CD14-positive monocyte (primary cell): ENCODE data around the gene MMP15. TPM values are rescaled to one million over a fixed set of nuclear protein-coding genes. Genes with fewer than 3 reads are reported as not detected.

ENCODE experiments used
- DNase-seq, 3 donors: peaks; one replicate each; pipeline ENCODE4 v3.0.0-alpha.2; 2011 to 2022
- H2AFZ ChIP-seq: 2 replicates; pipeline ENCODE4 v1.6.0; 2012; ENCODE audit warnings: mild to moderate bottlenecking, low read depth, low read length, inconsistent platforms; ENCODE audit not compliant: insufficient read depth, poor library complexity, severe bottlenecking
- H3K27ac ChIP-seq, 2 donors: 1 replicate in 1 of 2; 2 replicates in 1 of 2; pipeline ENCODE4 v1.5.1; 2012 to 2013; ENCODE audit warnings: low read length in 2 of 2, control low read depth in 1 of 2, inconsistent platforms in 1 of 2, low read depth in 1 of 2, mild to moderate bottlenecking in 1 of 2
- H3K27me3 ChIP-seq, 2 donors: one replicate each; pipeline versions ENCODE4 v1.6.0 to v1.6.1; 2011 to 2013; ENCODE audit warnings: low read length in 2 of 2; ENCODE audit not compliant: control insufficient read depth in 2 of 2, insufficient read depth in 2 of 2
- H3K36me3 ChIP-seq, 2 donors: replicated peaks in 1 of 2; 1 replicate in 1 of 2; 2 replicates in 1 of 2; pipeline versions ENCODE4 v1.5.1 to v1.6.1; 2012 to 2013; ENCODE audit warnings: low read length in 2 of 2, control low read depth in 1 of 2, inconsistent platforms in 1 of 2, mild to moderate bottlenecking in 1 of 2; ENCODE audit not compliant: insufficient read depth in 2 of 2, control insufficient read depth in 1 of 2
- H3K4me1 ChIP-seq, 2 donors: 1 replicate in 1 of 2; 2 replicates in 1 of 2; pipeline versions ENCODE4 v1.5.1 to v1.6.1; 2012 to 2013; ENCODE audit warnings: low read length in 2 of 2, control low read depth in 1 of 2, inconsistent platforms in 1 of 2, mild to moderate bottlenecking in 1 of 2, moderate library complexity in 1 of 2; ENCODE audit not compliant: insufficient read depth in 2 of 2, control insufficient read depth in 1 of 2
- H3K4me2 ChIP-seq: replicated peaks from 2 replicates; pipeline ENCODE3; 2012; ENCODE audit warnings: low read length, moderate library complexity, mild to moderate bottlenecking; ENCODE audit not compliant: poor library complexity, severe bottlenecking; ENCODE audit errors: extremely low read depth
- H3K4me3 ChIP-seq, 3 experiments: fragments of 200-600 bp in 1 of 3; sonication (generic) in 1 of 3; replicated peaks in 1 of 3; 1 replicate in 2 of 3; 2 replicates in 1 of 3; pipeline ENCODE4 v1.5.1; 2011 to 2013; ENCODE audit warnings: low read length in 3 of 3, mild to moderate bottlenecking in 3 of 3, control low read depth in 2 of 3, low read depth in 2 of 3, inconsistent platforms in 1 of 3, moderate library complexity in 1 of 3
- H3K79me2 ChIP-seq: 2 replicates; pipeline ENCODE4 v1.6.0; 2012; ENCODE audit warnings: mild to moderate bottlenecking, control low read depth, inconsistent platforms, low read length, moderate library complexity; ENCODE audit not compliant: insufficient read depth
- H3K9ac ChIP-seq: 2 replicates; pipeline ENCODE4 v1.6.0; 2017; ENCODE audit warnings: low read length, mild to moderate bottlenecking; ENCODE audit not compliant: insufficient read depth, poor library complexity, severe bottlenecking
- H3K9me3 ChIP-seq, 2 donors: replicated peaks in 1 of 2; 1 replicate in 1 of 2; 2 replicates in 1 of 2; pipeline versions ENCODE4 v1.5.1 to v1.6.1; 2012 to 2013; ENCODE audit warnings: low read length in 2 of 2, control low read depth in 1 of 2; ENCODE audit not compliant: control insufficient read depth in 1 of 2, insufficient read depth in 1 of 2
- H4K20me1 ChIP-seq: 2 replicates; pipeline ENCODE4 v1.6.0; 2012; ENCODE audit warnings: mild to moderate bottlenecking, low read length, control low read depth, moderate library complexity; ENCODE audit not compliant: insufficient read depth
- H3K27ac Mint-ChIP-seq, 7 donors: one replicate each; pipeline ENCODE4 v1.8.0; 2020; ENCODE audit warnings: mild to moderate bottlenecking in 7 of 7, mixed read lengths in 7 of 7, moderate library complexity in 6 of 7, inconsistent platforms in 2 of 7
- H3K27me3 Mint-ChIP-seq, 3 donors: one replicate each; pipeline ENCODE4 v1.8.0; 2021 to 2022; ENCODE audit warnings: low read depth in 3 of 3, mild to moderate bottlenecking in 3 of 3, mixed read lengths in 3 of 3, moderate library complexity in 3 of 3, inconsistent platforms in 1 of 3
- H3K36me3 Mint-ChIP-seq, 2 donors: one replicate each; pipeline ENCODE4 v1.8.0; 2020; ENCODE audit warnings: mixed read lengths in 2 of 2, inconsistent platforms in 1 of 2, mild to moderate bottlenecking in 1 of 2
- H3K4me1 Mint-ChIP-seq: one replicate; pipeline ENCODE4 v1.8.0; 2020; ENCODE audit warnings: mild to moderate bottlenecking, mixed read lengths
- H3K4me3 Mint-ChIP-seq, 2 donors: one replicate each; pipeline ENCODE4 v1.8.0; 2020; ENCODE audit warnings: mild to moderate bottlenecking in 2 of 2, mixed read lengths in 2 of 2, moderate library complexity in 1 of 2
- H3K9me3 Mint-ChIP-seq, 7 donors: one replicate each; pipeline ENCODE4 v1.8.0; 2020 to 2022; ENCODE audit warnings: mixed read lengths in 7 of 7, mild to moderate bottlenecking in 6 of 7, moderate library complexity in 6 of 7, inconsistent platforms in 2 of 7
- WGBS: methylation state at CpG from one replicate; pipeline ENCODE4 v1.1.5; 2013; ENCODE audit warnings: missing lambda C conversion rate; ENCODE audit not compliant: insufficient coverage; 5-methylcytosine and 5-hydroxymethylcytosine counted together
- intact Hi-C, 2 donors: fragments of 100-400 bp; cut with micrococcal nuclease; formaldehyde crosslinking; loops; one replicate each; pipeline versions ENCODE4 v1.15.0 to v1.15.1; 2023
- polyA plus RNA-seq, 3 donors: library from polyadenylated mRNA; depleted of rRNA in 1 of 3; unstranded in 2 of 3; stranded (reverse) in 1 of 3; fragments of 300-500 nt in 2 of 3; fragments of >200 nt in 1 of 3; fragmentation: Illumina TruSeq in 2 of 3; gene quantifications; 1 replicate in 2 of 3; 2 replicates in 1 of 3; pipeline ENCODE4 v1.2.3, GENCODE V29; 2012 to 2021
- TF ChIP-seq, protein P1 (sequence below): fragments of 200-600 bp; IDR thresholded peaks from one replicate; pipeline ENCODE4 v1.8.0; 2022; ENCODE audit warnings: antibody characterized with exemption, mild to moderate bottlenecking

The MMP15 gene
- polyA plus RNA-seq, 3 donors = not detected

DNA sequence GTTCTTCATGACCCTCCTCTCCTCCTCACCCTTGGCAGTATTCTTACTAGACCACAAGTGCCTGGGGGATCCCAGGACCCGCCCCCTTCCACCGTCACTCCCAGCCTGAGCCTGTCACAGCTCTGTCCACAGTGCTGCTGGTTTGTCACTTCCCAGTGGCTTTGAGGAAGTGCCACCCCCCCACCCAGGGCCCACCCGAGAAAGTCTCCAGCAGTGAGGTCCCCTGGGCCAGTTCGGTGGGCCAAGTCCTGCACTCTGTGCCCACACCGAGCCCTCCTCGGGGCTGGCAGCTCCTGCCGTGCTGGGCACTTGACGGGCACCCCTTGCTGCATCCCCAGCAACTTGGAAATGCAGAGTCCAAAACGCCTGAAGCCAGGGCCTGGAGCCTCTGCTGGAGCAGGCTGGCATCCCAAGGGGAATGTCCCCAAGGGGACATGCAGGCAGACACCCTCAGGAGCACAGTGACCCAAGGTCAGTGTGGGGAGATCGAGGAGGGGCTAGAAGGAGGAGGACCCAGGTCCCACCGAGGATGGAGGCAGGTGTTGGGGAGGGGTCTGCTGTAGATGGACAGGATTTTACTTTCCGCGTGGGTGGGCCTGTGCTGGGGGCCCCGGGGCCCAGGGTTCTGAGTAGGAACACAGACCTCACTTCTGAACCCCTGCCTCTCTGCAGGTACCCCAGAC, 15.5 kb downstream of the MMP15 start:
- Histone ChIP-seq H3K4me2 (no peak overlapping the region), H3K27me3 (no peaks in the 10 kb centered on the region), H3K9me3 (no peaks in the 10 kb centered on the region), H3K9ac (no peak overlapping the region), H2AFZ (no peak overlapping the region), H3K4me1 (no peaks in the 10 kb centered on the region), H3K79me2 (no peaks in the 10 kb centered on the region), H3K4me3 (no peak overlapping the region), H3K27ac (no peak overlapping the region), H4K20me1 (no peaks in the 10 kb centered on the region), H3K36me3 (no peaks in the 10 kb centered on the region)
- no peak for DNase-seq
- H3K36me3 Mint-ChIP-seq = no peaks in the 10 kb centered on the region
- H3K27ac Mint-ChIP-seq = peak overlapping the region in 2 of 7 donors; percentile 49 to 76
- H3K27me3 Mint-ChIP-seq = peaks cover 0 to 2% (median 0%) of the 10 kb centered on the region in 3 donors
- H3K4me1 Mint-ChIP-seq = no peaks in the 10 kb centered on the region
- intact Hi-C loops = no loop called here
- no peak overlapping the region for H3K4me3 Mint-ChIP-seq
- WGBS = 83% methylated on average over 11 of the region's 14 CpGs
- TF ChIP-seq, protein P1, sequence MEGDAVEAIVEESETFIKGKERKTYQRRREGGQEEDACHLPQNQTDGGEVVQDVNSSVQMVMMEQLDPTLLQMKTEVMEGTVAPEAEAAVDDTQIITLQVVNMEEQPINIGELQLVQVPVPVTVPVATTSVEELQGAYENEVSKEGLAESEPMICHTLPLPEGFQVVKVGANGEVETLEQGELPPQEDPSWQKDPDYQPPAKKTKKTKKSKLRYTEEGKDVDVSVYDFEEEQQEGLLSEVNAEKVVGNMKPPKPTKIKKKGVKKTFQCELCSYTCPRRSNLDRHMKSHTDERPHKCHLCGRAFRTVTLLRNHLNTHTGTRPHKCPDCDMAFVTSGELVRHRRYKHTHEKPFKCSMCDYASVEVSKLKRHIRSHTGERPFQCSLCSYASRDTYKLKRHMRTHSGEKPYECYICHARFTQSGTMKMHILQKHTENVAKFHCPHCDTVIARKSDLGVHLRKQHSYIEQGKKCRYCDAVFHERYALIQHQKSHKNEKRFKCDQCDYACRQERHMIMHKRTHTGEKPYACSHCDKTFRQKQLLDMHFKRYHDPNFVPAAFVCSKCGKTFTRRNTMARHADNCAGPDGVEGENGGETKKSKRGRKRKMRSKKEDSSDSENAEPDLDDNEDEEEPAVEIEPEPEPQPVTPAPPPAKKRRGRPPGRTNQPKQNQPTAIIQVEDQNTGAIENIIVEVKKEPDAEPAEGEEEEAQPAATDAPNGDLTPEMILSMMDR = no peak
- H3K9me3 Mint-ChIP-seq = peaks cover 0 to 2% (median 0%) of the 10 kb centered on the region in 7 donors

DNA sequence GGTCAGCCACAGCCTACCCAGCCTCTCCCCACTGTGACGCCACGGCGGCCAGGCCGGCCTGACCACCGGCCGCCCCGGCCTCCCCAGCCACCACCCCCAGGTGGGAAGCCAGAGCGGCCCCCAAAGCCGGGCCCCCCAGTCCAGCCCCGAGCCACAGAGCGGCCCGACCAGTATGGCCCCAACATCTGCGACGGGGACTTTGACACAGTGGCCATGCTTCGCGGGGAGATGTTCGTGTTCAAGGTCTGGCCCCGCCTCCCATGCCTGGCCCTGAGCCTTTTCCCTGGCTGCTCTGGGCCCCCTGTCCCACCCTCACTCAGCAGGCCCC, 16.0 kb downstream of the MMP15 start:
- H3K9ac ChIP-seq = no peak overlapping the region
- no peak overlapping the region for H3K27ac Mint-ChIP-seq
- H3K27me3 ChIP-seq = no peaks in the 10 kb centered on the region
- H3K4me1 Mint-ChIP-seq = no peaks in the 10 kb centered on the region
- no peak overlapping the region for H3K4me3 ChIP-seq
- H2AFZ ChIP-seq = no peak overlapping the region
- H3K27me3 Mint-ChIP-seq = peaks cover 0 to 2% (median 0%) of the 10 kb centered on the region in 3 donors
- 97% methylated on average over 14 of the region's 18 CpGs for WGBS
- no peaks in the 10 kb centered on the region for H4K20me1 ChIP-seq
- H3K36me3 Mint-ChIP-seq = no peaks in the 10 kb centered on the region
- no peaks in the 10 kb centered on the region for H3K4me1 ChIP-seq
- H3K4me3 Mint-ChIP-seq = no peak overlapping the region
- intact Hi-C loops = no loop called here
- TF ChIP-seq, protein P1 = no peak
- H3K9me3 ChIP-seq = no peaks in the 10 kb centered on the region
- no peak for DNase-seq
- no peaks in the 10 kb centered on the region for H3K36me3 ChIP-seq
- no peak overlapping the region for H3K27ac ChIP-seq
- no peaks in the 10 kb centered on the region for H3K79me2 ChIP-seq
- H3K9me3 Mint-ChIP-seq = peaks cover 0 to 2% (median 0%) of the 10 kb centered on the region in 7 donors
- no peak overlapping the region for H3K4me2 ChIP-seq
